Peyer's patch (tissue), 4 donors: Measurements from ENCODE around the gene EPB41L4A.

Experiments used
- POLR2A ChIP-seq, 2 donors: fragments of 450-650 bp; IDR thresholded peaks; one replicate each; pipeline ENCODE4 v1.5.1; 2017; ENCODE audit warnings: antibody characterized with exemption in 2 of 2, mild to moderate bottlenecking in 2 of 2, moderate library complexity in 2 of 2
- TF ChIP-seq, protein P1 (sequence below), 6 experiments: fragments of 450-650 bp in 4 of 6; fragments of 200-600 bp in 2 of 6; sonication (generic) in 1 of 6; IDR thresholded peaks; one replicate each; pipeline ENCODE4 v1.5.1; 2017 to 2019; ENCODE audit warnings: antibody characterized with exemption in 6 of 6, mild to moderate bottlenecking in 3 of 6, moderate library complexity in 1 of 6

DNA sequence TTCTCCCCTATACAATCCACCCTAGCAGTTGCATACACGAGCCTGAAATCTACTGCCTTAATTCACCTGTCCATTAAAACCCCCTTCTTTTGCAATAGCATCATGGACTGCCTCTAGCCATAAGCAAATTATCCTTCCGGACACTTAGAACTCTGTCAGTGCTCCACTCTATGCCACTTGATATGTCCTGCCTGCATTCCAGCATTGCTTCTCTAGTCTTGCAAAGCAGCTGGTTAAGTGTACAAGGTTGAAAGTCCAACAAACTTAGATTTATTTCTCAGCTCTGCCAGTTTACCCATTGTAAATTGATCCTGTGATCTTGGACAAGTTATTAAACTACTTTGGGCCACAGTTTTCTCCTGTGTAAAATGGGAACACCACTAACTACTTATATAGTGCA, 197.9 kb downstream of the EPB41L4A start:
- TF ChIP-seq, protein P1, sequence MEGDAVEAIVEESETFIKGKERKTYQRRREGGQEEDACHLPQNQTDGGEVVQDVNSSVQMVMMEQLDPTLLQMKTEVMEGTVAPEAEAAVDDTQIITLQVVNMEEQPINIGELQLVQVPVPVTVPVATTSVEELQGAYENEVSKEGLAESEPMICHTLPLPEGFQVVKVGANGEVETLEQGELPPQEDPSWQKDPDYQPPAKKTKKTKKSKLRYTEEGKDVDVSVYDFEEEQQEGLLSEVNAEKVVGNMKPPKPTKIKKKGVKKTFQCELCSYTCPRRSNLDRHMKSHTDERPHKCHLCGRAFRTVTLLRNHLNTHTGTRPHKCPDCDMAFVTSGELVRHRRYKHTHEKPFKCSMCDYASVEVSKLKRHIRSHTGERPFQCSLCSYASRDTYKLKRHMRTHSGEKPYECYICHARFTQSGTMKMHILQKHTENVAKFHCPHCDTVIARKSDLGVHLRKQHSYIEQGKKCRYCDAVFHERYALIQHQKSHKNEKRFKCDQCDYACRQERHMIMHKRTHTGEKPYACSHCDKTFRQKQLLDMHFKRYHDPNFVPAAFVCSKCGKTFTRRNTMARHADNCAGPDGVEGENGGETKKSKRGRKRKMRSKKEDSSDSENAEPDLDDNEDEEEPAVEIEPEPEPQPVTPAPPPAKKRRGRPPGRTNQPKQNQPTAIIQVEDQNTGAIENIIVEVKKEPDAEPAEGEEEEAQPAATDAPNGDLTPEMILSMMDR (IDR thresholded peaks at IDR 0.05), result no peak
- TF ChIP-seq POLR2A (IDR thresholded peaks at IDR 0.05), result no peak
